Measurements from ENCODE around the gene BBS1.
"Not testable (repeated sequence)": the region's sequence is repeated elsewhere in the genome, so short reads cannot be mapped to it uniquely, and the experiment has no call there.

The BBS1 gene

DNA sequence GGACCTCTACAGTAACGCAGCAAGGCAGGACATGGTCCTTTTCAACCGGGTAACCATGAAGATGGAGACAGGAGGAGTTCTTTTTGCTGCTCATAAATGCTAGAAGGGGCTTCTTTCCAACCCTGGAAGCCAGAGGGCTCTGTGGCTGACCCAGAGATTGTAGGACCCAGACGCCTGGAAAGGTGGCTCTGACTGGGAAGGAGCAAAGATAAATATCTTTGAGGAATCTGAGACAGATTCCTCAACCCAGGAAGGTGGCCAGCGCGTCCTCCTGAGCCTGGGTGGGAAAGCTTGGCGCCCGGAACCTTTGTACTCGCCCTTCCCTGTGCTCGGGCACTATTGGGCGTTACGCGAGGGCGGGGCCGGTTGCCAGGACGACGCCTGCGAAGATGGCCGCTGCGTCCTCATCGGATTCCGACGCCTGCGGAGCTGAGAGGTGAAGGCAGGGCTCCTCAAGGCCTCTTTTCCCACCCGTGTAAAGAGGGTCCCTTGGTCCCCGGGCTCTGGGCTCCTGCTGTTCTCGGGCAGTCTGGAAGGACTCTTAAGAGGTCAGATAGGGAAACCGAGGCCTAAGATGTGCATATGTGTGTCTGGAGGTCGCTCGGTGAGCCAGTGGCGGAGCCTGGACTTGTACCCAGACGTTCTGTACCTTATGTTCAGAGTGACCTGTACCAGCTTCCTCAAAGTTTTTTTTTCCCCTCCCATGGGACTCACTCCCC lies at the start of gene BBS1:
BBS1 (plus strand) TSS at position 365 of the 719 bp plus-strand sequence; CDS start at position 390, 25 bp downstream.
- peak; percentile 93 for DNase-seq

DNA sequence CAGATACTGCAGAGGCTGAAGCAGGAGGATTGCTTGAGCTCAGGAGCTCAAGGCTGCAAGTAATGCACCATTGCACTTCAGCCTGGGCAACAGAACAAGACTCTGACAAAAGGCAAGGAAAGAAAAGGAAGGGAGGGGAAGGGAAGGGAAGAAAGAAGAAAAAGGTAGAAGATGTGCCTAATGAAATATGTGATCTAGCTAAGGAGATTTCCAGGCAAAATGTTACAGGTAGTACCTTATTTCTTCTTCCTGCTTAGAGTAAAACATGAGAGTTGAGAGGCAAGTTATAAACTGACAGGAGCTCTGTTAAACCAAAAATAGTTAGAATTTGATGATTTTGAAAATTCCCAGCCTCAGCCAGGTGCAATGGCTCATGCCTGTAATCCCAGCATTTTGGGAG lies 48.4 kb upstream of the BBS1 start:
- no peak for DNase-seq

DNA sequence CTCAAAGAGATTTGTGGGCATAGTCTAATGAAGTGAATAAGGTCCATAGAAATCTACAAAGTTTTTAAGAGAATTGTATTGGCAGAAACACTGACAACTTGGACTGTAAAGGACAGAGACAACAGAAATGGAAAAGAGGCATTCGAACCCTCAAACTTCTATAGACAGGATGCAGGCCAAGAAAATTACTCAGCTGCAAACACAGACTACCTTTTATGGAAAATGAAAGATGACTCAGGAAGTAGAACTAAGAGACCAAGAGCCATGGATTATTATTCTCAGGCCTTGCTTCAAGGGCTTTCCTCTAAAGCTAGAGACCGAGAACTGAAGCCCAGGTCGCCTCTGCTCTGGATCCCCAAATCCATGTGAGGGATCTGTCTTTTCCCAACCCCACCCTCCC lies 47.5 kb upstream of the BBS1 start:
- no peak for DNase-seq

DNA sequence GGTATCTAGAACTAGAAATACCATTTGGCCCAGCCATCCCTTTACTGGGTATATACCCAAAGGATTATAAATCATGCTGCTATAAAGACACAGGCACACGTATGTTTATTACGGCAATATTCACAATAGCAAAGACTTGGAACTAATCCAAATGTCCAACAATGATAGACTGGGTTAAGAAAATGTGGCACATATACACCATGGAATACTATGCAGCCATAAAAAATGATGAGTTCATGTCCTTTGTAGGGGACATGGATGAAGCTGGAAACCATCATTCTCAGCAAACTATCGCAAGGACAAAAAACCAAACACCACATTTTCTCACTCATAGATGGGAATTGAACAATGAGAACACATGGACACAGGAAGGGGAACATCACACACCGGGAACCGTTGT lies 46.3 kb upstream of the BBS1 start:
- DNase-seq: not testable (repeated sequence)

DNA sequence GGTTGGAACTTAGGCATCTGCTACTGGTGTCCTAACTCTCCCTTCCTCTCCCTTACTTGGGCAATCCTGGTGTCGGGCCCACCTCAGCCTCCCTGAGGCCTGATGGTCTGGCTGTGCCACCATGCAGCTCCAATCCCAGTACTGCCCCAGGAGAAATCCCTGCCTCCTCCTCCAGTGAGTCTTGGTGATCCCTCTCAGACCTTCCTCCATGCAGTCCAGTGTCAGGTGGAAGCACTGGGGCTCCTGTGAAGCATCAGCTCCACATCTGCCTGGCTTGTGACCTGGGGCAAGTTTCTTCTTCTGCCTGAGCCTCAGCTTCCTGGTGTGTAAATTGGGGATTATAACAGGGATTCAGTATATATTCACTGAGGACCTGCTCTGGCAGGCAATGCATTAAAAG lies 45.5 kb upstream of the BBS1 start:
- no peak for DNase-seq

DNA sequence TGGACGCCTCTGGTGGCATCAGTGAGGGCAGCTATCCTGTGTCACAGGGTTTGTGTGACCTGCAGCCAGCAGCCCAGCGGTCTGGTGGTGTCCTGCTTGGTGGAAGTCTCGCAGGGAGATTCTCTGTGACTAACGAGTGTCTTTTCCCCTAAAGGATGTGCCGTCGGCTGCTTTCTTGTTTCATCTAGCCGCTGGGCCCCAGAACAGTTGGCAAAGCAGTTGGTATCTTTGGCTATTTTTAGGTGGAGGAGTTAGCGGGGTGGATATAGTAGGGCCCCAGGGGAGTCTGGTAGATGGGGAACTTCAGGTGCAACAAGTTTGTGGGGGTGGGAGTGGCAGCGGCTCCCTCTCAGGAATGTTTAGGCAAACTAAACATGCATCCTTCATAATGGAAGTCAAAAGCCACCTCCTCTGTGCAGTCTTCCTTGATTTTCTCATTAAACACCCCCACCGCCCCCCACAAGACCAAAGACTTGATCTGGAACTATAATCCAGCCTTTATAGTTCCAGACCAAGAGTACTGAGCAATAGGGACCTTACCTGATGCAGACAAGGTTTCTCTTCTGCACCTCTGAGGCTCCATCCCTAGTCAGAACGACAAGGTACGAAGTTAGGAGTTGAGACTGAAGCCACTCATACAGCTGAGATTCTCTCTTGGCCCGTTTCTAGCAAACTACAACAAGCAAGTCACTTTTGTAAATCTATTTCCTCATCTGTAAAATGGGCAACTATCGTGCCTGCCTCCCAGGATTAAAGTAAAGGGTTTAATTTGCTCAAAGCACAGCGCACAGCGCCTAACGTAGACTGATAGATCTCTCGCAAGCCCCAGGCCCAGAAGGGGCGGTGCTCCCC lies 44.8 kb upstream of the BBS1 start:
- DNase-seq: no peak

DNA sequence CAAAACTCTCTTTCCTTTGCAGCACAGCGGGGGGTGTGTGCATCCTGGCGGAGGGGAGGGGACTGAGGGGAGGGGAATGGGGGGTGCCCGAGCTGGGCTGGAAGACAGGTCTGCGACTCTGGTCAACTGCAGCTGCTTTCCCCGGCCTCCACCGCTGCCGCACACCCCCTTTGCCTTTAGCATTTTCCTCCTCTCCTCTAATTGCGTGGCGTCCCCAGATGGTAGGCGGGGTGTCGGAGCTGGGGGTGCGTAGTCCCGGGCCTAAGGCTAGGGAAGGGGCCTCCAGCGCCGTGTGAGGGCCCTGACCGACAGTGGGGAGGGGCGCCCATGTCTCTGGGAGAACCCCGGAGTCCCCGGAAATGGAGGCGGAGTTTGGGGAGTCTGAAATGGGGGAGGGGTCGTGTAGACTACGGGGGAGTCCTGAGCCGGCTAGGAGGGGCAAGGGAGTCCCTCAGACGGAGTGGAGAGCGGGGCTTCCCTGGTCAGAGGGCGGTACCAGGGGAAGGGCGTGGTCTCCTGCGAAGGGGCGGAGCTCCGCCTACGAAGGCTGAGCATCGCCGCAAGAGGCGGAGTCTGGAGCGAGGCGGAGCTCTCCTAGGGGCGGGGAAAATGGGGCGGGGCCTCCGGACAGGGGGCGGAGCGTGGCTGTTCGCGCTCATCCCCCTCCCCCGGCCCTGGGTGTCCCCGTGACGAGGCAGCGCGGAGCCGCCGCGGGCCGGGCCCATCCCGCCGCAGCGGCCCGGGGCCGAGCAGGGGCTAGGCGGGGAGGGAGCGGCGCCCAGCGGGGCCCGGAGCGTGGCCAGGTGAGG lies 44.0 kb upstream of the BBS1 start, which contains the start of gene PELI3:
PELI3 (plus strand) TSS at position 681 of the 809 bp plus-strand sequence. CDS start 1,224 bp downstream, outside the sequence.
- peak; percentile 98 for DNase-seq

DNA sequence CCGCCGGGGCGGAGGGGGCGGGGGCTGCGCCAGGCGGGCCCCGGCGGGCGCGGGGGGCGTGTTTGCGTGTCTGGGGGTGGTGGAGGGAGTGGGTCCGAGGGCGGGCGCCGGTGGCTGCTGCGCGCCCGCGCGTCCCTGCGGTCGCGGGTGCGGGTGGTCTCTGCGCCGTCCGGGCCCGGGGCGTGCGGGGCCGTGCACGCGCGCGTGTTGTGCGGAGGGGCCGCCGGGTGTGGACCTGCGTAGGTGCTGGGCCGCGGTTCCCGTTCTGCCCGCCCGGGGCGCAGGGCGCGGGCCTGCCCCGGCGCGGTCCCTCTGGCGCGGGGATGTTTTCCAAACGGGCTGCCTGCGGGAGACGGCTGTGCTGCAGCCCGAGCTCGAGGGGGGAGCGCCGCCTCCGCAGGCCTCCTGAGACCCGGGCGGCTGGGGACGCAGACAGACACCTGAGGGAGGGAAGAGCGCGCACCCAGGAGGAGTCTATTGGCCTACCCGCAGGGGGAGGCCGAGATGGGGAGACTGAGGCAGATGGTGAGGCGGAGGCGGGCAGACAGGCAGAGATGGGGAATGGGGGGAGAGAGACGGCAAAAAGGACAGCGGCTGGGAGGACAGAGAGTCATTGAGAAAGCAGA lies 43.3 kb upstream of the BBS1 start:
- DNase-seq: no peak

DNA sequence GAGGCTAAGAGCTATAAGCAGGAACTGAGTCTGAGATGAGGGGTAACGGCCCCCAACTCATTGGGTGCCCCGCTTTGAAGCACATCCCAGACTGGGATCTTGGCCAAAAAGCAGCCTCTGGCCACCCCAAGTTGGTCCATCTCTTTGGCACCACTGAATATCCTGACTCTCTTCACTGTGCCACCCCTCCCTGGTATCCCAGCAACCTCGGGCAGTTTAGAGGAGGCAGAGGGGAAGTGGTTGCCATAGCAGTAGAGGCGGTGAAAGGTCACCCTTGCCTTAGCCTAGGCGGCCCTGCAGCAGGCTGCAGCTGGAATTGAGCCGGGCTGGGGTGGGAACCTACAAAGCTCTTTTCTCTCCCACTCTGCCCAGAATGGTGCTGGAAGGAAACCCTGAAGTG lies 42.7 kb upstream of the BBS1 start:
- no peak for DNase-seq

DNA sequence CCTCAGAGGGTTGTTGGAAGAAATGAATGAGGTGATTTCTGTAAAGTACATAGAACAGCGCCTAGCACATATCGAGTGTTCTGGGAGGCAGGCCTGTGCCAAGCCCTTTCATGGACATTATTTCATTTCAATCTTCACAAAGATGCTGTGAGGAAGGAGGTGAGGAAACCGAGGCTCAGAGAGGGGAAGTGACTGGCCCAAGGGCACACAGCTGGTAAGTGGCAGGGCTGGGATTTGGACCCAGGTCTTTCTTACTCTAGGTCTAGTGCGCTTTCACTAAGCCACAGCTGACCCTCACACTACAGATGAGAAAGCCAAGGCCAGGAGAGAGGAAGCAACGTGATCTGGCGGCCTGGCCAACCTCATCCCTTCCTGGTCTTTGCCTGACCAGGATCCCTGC lies 41.7 kb upstream of the BBS1 start:
- no peak for DNase-seq

DNA sequence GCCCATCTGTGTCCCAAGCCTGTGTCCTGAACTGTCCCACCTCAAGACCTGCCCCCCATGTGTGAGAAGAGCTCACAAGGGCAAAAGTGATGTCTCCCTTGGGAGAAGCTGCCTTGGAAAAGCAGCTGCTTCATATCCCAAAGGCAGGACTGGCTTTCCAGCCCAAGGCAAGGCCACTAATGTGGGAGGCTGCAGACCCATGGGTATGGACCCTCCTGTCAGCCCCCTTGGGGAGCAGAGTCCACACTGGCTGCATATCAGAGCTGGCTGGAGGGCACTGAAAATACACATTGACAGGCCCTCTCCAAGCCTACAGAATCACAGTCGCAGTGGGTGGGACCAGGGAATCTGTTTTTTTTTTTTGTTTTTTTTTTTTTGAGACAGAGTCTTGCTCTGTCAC lies 41.0 kb upstream of the BBS1 start:
- no peak for DNase-seq

DNA sequence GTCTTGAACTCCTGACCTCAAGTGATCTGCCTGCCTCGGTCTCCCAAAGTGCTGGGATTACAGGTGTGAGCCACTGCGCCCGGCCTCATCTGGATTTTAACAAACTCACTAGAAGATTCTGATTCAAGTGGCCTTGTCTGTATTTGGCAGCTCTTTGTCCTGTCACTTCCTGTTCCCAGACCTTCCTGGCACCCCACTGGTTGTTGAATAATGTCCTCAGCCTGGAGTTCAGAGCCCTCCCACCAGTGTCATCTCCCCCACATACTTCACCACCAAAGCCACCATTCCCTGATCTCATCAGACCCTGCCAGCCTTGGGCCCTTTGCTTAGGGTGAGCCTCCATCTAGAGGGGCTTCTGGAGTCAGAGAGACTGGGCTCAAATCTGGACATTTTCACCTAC lies 40.4 kb upstream of the BBS1 start:
- DNase-seq: no peak

DNA sequence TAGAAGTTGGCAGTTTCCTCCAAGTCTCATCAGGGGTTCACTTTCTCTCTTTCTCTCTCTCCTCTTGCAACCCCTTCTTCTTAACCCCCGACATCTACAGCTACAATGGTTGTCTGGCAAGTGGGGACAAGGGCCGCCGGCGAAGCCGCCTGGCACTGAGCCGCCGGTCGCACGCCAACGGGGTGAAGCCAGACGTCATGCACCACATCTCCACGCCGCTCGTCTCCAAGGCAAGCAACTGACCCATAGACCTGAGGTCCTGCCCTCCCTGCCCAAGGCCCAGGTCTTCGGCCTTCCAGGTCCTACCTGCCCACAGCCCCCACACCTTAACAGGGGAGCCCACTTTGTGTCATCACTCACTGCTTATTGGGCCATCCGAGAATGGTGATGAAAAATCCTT lies 39.3 kb upstream of the BBS1 start:
- DNase-seq: no peak

DNA sequence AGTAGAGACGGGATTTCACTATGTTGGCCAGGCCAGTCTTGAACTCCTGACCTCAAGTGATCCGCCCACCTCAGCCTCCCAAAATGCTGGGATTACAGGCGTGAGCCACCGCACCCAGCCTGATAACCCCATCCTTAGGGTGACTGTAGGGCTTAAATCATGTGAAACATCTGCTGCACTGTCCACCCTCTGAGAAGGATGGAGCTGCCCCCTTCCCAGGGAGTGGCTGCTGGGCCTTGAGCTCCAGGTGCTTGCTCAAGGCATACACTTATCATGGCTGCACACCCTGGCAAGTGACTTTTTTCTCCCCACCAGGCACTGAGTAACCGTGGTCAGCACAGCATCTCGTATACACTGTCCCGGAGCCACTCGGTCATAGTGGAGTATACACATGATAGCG lies 38.4 kb upstream of the BBS1 start:
- DNase-seq: no peak

DNA sequence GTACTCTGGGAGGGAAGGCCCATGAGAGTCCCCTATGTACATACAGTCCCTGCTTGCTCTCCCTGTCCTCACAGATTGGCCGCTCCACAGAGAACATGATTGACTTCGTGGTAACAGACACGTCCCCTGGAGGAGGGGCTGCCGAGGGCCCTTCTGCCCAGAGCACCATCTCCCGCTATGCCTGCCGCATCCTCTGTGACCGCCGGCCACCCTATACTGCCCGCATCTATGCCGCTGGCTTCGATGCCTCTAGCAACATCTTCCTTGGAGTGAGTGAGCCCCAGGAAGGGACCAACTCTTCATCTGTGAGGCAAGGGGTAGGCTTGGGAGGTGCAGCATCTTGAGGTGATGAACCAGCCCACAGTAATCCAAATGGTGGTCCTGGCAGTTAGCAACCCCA lies 37.3 kb upstream of the BBS1 start:
- no peak for DNase-seq

DNA sequence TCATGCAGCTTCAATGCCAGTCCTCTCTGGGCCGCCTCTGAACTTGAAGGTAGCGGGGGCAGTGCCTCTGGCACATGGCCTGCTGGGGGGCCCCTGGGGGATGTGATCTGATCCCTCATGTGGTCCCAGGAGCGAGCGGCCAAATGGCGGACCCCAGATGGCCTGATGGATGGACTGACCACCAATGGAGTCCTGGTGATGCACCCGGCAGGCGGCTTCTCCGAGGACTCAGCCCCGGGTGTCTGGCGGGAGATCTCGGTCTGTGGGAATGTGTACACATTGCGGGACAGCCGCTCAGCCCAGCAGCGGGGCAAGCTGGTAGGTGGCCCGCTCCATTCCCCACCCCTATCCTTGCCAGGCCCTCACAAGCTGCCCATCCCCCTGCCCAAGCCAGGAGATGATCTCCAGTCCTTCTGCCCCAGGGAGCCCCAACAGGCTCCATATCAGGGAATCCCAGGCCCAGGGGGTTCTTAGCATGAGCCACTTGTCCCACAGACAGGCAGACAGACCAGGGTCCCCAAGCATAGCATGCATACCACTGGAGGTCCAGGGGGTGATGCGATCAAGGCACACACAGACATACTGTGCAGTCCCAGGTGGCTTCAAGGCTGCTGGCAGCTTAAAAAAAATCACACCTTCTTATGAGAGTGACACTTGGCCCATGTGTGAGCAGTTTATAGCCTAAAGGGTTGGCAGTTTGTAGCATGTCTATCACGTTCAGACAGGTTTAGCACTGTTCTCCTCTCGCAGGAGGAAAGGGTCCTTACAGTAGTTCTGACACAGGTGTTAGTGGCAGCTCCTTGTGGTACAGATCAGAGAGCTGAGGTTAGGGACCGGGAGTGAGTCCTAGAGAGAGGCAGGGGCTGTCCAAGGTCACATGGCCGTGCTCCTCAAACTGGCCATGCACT lies 36.6 kb upstream of the BBS1 start:
- no peak for DNase-seq

DNA sequence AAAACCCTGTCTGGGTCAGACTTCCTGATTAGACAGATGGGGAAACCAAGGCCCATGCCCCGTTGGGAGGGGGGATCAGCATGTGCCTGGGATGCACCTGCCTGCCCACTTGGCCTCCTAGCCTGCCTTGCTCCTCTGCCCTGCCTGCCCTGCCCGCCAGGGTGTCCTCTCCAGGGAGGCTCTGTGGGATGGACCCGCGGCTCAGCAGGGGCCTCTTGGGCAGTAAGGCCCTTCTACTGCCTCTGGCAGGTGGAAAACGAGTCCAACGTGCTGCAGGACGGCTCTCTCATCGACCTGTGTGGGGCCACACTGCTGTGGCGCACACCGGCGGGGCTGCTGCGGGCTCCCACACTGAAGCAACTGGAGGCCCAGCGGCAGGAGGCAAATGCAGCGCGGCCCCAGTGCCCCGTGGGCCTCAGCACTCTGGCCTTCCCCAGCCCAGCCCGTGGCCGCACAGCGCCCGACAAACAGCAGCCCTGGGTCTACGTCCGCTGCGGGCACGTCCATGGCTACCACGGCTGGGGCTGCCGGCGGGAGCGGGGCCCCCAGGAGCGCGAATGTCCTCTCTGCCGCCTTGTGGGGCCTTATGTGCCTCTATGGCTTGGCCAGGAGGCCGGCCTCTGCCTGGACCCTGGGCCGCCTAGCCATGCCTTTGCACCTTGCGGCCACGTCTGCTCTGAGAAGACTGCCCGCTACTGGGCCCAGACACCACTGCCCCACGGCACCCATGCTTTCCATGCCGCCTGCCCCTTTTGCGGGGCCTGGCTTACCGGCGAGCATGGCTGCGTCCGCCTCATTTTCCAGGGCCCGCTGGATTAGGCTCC lies 34.9 kb upstream of the BBS1 start:
- no peak for DNase-seq

DNA sequence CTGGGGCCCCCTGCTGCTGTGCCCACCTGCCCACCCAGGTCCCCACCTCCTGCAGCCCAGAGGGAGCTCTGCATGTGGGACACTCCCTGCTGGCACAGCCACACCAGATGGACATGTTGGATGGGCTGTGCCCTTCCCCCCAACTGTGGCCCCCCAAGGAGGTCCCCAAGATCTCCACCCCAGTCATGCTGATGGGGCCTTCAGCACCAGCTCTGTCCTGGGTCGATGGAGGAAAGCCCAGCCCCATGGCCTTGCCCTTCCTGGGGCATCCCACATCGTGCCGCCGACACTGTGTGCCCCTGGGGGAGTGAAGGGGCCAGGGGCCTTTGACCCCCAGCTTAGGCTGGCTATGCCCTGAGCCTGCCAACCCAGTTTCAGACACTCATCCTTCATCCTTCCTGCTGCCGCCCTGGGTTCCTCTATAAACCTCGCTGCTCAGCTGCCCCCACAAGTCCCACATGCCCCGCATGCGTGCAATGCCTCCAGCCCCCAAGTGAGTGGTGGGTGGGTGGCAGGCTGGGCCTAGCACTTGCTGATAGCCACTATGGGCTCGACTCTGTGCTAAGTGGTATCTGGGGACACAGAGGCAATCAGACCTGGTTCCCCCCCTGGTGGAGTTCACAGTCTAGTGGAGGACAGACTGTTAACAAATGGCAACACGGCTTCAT lies 34.1 kb upstream of the BBS1 start:
- no peak for DNase-seq

DNA sequence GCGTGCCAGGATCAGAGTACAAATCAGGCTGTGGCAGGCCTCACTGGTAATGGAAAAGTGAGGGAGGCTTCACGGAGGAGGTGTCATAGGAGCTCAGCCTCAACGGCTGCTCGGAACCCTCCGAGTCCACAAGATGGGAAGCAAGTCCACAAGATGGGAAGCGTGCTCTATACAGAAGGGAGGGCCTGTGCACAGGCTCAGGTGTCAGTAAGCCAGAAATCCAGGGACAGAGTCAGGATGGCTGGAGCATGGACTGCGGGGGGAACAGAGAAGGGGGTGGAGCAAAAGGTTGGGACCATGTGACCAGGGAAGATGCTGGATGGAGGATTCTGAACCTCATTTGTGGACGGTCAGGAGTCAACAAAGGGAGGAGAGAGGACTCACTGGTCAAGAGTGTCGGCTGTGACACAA lies 33.6 kb upstream of the BBS1 start:
- DNase-seq: no peak
